Testis (tissue), 3 donors: Measurements from ENCODE around the gene ZNF625. TPM values are rescaled to one million over a fixed set of nuclear protein-coding genes. Genes with fewer than 3 reads are reported as not detected.
A peak's percentile ranks its signal among the peaks of the same experiment; 100 is the strongest.

Source experiments
- DNase-seq: peaks from one replicate; pipeline ENCODE4 v3.0.0-alpha.2; 2019
- H3K27ac ChIP-seq, 2 donors: fragments of 200-600 bp; sonication (generic); one replicate each; pipeline ENCODE4 v1.5.1; 2019
- H3K27me3 ChIP-seq: fragments of 200-600 bp; sonication (generic); one replicate; pipeline ENCODE4 v1.5.1; 2019
- H3K36me3 ChIP-seq: fragments of 200-600 bp; sonication (generic); one replicate; pipeline ENCODE4 v1.5.1; 2017; ENCODE audit warnings: low read depth; ENCODE audit errors: missing control alignments
- H3K4me1 ChIP-seq: fragments of 200-600 bp; sonication (generic); one replicate; pipeline ENCODE4 v1.5.1; 2019
- H3K4me3 ChIP-seq, 2 donors: fragments of 200-600 bp; sonication (generic); one replicate each; pipeline ENCODE4 v1.5.1; 2017 to 2019
- H3K9me3 ChIP-seq: fragments of 200-600 bp; sonication (generic); one replicate; pipeline ENCODE4 v1.5.1; 2017
- CTCF ChIP-seq, 3 experiments: fragments of 450-650 bp in 2 of 3; fragments of 200-600 bp in 1 of 3; sonication (generic) in 1 of 3; IDR thresholded peaks; one replicate each; pipeline ENCODE4 v1.5.1; 2016 to 2019; ENCODE audit warnings: antibody characterized with exemption in 3 of 3, mild to moderate bottlenecking in 2 of 3, moderate library complexity in 1 of 3
- POLR2A ChIP-seq: fragments of 450-650 bp; IDR thresholded peaks from one replicate; pipeline ENCODE4 v1.6.1; 2017; ENCODE audit warnings: antibody characterized with exemption, mild to moderate bottlenecking, moderate library complexity
- WGBS, 2 donors: methylation state at CpG; one replicate each; pipeline ENCODE4 v1.1.5; 2018; 5-methylcytosine and 5-hydroxymethylcytosine counted together
- intact Hi-C: fragments of 100-400 bp; cut with DNase I; formaldehyde crosslinking; loops from one replicate; pipeline ENCODE4 v1.15.1; 2023; ENCODE audit warnings: low total_unique reads
- polyA plus RNA-seq: library from polyadenylated mRNA; stranded (reverse); fragments of 350-450 nt; fragmentation: Illumina TruSeq; extraction: RNeasy Lipid Tissue Mini Kit (QIAGEN cat#74804); gene quantifications from one replicate; pipeline ENCODE4 v1.2.3, GENCODE V29; 2014; ENCODE audit warnings: low read depth, low replicate concordance; ENCODE audit not compliant: insufficient read depth
- total RNA-seq, 2 donors: library from RNA; depleted of rRNA; stranded (reverse); fragments of >200 nt; gene quantifications; one replicate each; pipeline ENCODE4 v1.2.3, GENCODE V29; 2016

ZNF625 gene
- total and polyA plus RNA-seq, 3 donors from 2014 or later, result 1.4 to 8.2 (median 6.5) TPM

DNA sequence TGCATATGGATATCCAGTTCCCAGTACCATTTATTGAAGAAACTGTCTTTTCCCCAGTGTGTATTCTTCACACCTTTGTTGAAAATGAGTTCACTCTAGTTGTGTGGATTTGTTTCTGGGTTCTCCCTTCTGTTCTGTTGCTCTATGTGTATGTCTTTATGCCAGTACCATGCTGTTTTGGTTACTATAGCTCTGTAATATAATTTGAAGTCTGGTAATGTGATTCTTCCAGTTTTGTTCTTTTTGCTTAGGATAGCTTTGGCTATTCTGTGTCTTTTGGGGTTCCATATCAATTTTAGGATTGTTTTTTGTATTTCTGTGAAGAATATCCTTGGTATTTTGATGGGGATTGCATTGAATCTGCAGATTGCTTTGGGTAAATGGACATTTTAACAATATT, 41.6 kb upstream of the ZNF625 start:
- intact Hi-C loops, result no loop called here
- DNase-seq, result no peak
- Histone ChIP-seq H3K27me3 (no peaks in the 10 kb centered on the region), H3K4me3 (no peak overlapping the region), H3K27ac (no peak overlapping the region), H3K9me3 (no peaks in the 10 kb centered on the region), H3K36me3 (no peaks in the 10 kb centered on the region), H3K4me1 (no peaks in the 10 kb centered on the region)
- no peak for TF ChIP-seq POLR2A
- TF ChIP-seq CTCF (IDR thresholded peaks at IDR 0.05), result no peak

DNA sequence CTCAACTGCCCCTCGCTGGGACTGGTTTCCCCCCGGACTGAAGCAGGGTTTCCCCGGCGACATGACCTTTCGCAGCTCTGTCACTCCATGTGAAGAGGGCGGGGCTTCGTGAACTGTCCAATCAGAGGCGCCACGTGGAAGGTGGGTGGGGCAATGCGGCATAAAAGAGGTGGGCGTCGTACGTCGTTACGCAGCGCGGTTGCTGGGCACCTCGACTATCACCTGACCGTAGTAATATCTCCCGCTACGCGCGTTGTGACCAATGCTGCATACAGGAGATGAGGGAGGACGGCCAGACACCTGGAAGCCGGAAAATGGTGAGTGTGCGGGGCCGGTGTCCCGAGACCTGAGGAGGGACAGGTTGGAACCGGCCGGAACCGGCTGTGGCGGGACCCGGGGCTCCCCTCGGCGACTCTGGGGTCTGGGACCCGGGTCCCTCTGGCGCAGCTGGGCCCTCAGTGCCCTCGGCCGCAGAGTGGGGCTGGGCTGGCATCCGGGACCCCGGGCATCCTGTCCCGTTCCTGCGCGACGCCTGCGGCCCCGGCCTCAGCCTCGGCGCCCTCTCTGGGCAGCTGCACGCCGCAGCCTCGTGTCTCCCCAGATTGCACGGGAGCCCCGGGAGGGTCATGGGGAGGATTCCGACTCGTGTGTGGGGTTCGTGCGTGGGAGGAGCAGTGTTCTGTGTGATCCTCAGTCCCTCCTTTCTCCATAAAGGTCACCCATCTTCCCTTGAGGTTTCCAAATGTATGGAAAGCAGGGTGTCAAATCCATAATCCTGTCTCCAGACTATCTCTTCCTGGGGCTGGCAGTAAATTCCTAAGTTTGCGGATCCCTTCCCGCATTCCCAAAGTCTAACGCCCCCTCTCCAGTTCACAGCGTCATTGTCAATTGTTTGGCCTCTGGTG, 38.5 kb upstream of the ZNF625 start:
- H3K4me1 ChIP-seq, result no peaks in the 10 kb centered on the region
- DNase-seq, result peak; percentile 96
- TF ChIP-seq CTCF (IDR thresholded peaks at IDR 0.05) (no peak), POLR2A (no peak)
- no peaks in the 10 kb centered on the region for H3K36me3 ChIP-seq
- no peaks in the 10 kb centered on the region for H3K9me3 ChIP-seq
- H3K27ac ChIP-seq, result peak overlapping the region; percentile 42 to 82
- peak overlapping the region; percentile 59 to 63 for H3K4me3 ChIP-seq
- intact Hi-C loops, result no loop called here
- H3K27me3 ChIP-seq, result no peaks in the 10 kb centered on the region
- WGBS, 2 donors, result 2 to 6% methylated on average over 20 to 57 of the region's 62 CpGs

DNA sequence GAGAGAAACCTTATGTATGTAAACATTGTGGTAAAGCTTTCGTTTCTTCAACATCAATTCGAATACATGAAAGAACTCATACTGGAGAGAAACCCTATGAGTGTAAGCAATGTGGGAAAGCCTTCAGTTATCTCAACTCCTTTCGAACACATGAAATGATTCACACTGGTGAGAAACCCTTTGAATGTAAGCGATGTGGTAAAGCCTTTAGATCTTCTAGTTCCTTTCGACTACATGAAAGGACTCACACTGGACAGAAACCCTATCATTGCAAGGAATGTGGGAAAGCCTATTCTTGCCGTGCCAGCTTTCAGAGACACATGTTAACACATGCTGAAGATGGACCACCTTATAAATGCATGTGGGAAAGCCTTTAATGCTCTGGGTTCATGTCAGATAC, 31.1 kb upstream of the ZNF625 start:
- no peaks in the 10 kb centered on the region for H3K9me3 ChIP-seq
- no peaks in the 10 kb centered on the region for H3K4me1 ChIP-seq
- H3K27me3 ChIP-seq, result no peaks in the 10 kb centered on the region
- 96% methylated on average over 6 of the region's 6 CpGs for WGBS, 2 donors
- intact Hi-C loops, result no loop called here
- H3K4me3 ChIP-seq, result no peak overlapping the region
- TF ChIP-seq POLR2A, result no peak
- no peak for TF ChIP-seq CTCF (IDR thresholded peaks at IDR 0.05)
- H3K36me3 ChIP-seq, result no peaks in the 10 kb centered on the region
- no peak overlapping the region for H3K27ac ChIP-seq
- DNase-seq, result no peak

DNA sequence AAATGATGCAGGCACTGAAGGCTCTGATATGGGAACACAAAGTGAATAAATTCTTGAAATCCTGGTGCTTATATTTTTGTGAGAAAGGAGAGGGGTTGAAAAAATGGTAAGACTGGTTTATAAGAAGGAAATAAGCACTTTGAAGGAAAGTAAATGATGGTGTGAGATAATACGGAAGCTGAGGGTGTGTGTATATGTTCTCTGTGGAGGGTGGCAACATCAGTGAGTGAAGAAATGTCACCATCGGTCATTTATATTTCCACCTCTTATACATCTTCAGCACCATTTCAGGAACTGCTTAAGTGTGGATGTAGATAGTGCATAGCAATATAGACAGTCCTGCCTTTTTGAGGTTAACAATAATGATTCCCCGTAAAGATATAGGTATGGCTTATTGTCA, 23.8 kb upstream of the ZNF625 start:
- Histone ChIP-seq H3K36me3 (no peaks in the 10 kb centered on the region), H3K4me1 (no peaks in the 10 kb centered on the region), H3K4me3 (no peak overlapping the region), H3K27ac (no peak overlapping the region), H3K27me3 (no peaks in the 10 kb centered on the region), H3K9me3 (no peaks in the 10 kb centered on the region)
- DNase-seq, result no peak
- intact Hi-C loops, result no loop called here
- TF ChIP-seq POLR2A (no peak), CTCF (IDR thresholded peaks at IDR 0.05) (no peak)
- WGBS, 2 donors, result 95 to 96% methylated on average over 3 of the region's 3 CpGs

GRCh38 chr19:12166626-12167025, 10.1 kb upstream of the ZNF625 start:
- H3K36me3 ChIP-seq, result no peaks in the 10 kb centered on the region
- TF ChIP-seq CTCF (IDR thresholded peaks at IDR 0.05), result no peak
- no peak for TF ChIP-seq POLR2A
- H3K27ac ChIP-seq, result no peak overlapping the region
- no peak overlapping the region for H3K4me3 ChIP-seq
- no peaks in the 10 kb centered on the region for H3K27me3 ChIP-seq
- intact Hi-C loops, result no loop called here
- H3K9me3 ChIP-seq, result no peaks in the 10 kb centered on the region
- DNase-seq, result no peak
- peaks cover 26% of the 10 kb centered on the region for H3K4me1 ChIP-seq
- 82 to 86% methylated on average over 1 of the region's 1 CpG for WGBS, 2 donors
